H1 (cell line): ENCODE results near the gene SKIC3. TPM values are rescaled to one million over a fixed set of nuclear protein-coding genes. Genes with fewer than 3 reads are reported as not detected.

ENCODE experiments used
- CHD7 ChIP-seq: fragments of 300-600 bp; sonication (generic); IDR thresholded peaks from 2 replicates; pipeline ENCODE4 v1.7.1; 2012; ENCODE audit warnings: low read length, moderate library complexity, mild to moderate bottlenecking, inconsistent platforms; ENCODE audit not compliant: insufficient replicate concordance
- CREB1 ChIP-seq: IDR thresholded peaks from 2 replicates; pipeline ENCODE4 v1.6.1; 2012; ENCODE audit warnings: inconsistent platforms
- HDAC6 ChIP-seq: IDR thresholded peaks from one replicate; pipeline ENCODE4 v1.7.1; 2012; ENCODE audit warnings: low read depth, mild to moderate bottlenecking, inconsistent platforms, low read length, moderate library complexity
- JUN ChIP-seq: IDR thresholded peaks from 2 replicates; pipeline ENCODE4 v1.6.1; 2011; ENCODE audit warnings: low read depth, mild to moderate bottlenecking, improper control_type of control experiment, low read length
- KDM5A ChIP-seq: fragments of 200-600 bp; IDR thresholded peaks from 2 replicates; pipeline ENCODE4 v1.7.1; 2012; ENCODE audit warnings: mild to moderate bottlenecking, low read length, inconsistent platforms, mixed read lengths
- RXRA ChIP-seq: IDR thresholded peaks from 2 replicates; pipeline ENCODE4 v1.6.1; 2011; ENCODE audit warnings: low read depth, mild to moderate bottlenecking, low read length, moderate library complexity; ENCODE audit not compliant: insufficient read depth
- SP2 ChIP-seq: IDR thresholded peaks from 2 replicates; pipeline ENCODE4 v1.6.1; 2012; ENCODE audit warnings: mild to moderate bottlenecking, low read length, inconsistent platforms
- polyA plus RNA-seq, 7 experiments: library from polyadenylated mRNA; depleted of rRNA in 3 of 7; stranded (reverse) in 5 of 7; unstranded in 2 of 7; fragments of >200 nt in 5 of 7; fragments of 200-250 nt in 2 of 7; gene quantifications; 1 replicate in 5 of 7; 2 replicates in 1 of 7; 4 replicates in 1 of 7; pipeline versions ENCODE4 v1.2.1 to v1.2.3, GENCODE V29; 2011 to 2013; ENCODE audit warnings: missing spikeins in 2 of 7, mixed read lengths in 2 of 7
- total RNA-seq: library from RNA; stranded (reverse); fragmentation: NEBNext Ultra II Directional; extraction: Animal tissue kit (Norgen Biotek cat#: 25700); gene quantifications from 2 replicates; pipeline ENCODE4 v1.2.1, GENCODE V29; 2021

Gene SKIC3
- total and polyA plus RNA-seq, 2 of the 8 experiments (the other 6 are each of a cell fraction or from before 2014, with no cell fraction given) = 13.7 to 53.7 TPM

GRCh38 chr5:95528565-95528964, 26.2 kb downstream of the SKIC3 start (continued):
- TF ChIP-seq CHD7 (no peak), CREB1 (no peak), SP2 (no peak), JUN (no peak), RXRA (no peak), HDAC6 (no peak), KDM5A (no peak)
- TF ChIP-seq, all 59 proteins: peak for 0
